ENCODE results near the gene TRPM2. TPM values are rescaled to one million over a fixed set of nuclear protein-coding genes. Genes with fewer than 3 reads are reported as not detected.

The TRPM2 gene
- total and polyA plus RNA-seq, 2 of the 4 experiments (the other 2 are of a cell fraction), result not detected

GRCh38 chr21:44363278-44363677, 9.9 kb downstream of the TRPM2 start:
- H4K20me1 ChIP-seq (ENCODE audit: insufficient read depth, low read length), result no peaks in the 10 kb centered on the region
- dilution Hi-C loops (cut with HindIII; ENCODE audit: low sequenced_read_pairs, unreplicated experiment) (no loop called here), in situ Hi-C loops (cut with MboI; ENCODE audit: low sequenced_read_pairs) (no loop called here), intact Hi-C loops (cut with micrococcal nuclease) (no loop called here)
- no peak overlapping the region for H2BK5ac ChIP-seq (ENCODE audit: low read depth, low read length, poor library complexity, severe bottlenecking)
- H3K4ac ChIP-seq (ENCODE audit: low read depth, low read length), result no peak overlapping the region
- H3K4me2 ChIP-seq (ENCODE audit: low read depth, low read length), result no peak overlapping the region
- H3K9me1 ChIP-seq (ENCODE audit: insufficient read depth, low read length), result no peaks in the 10 kb centered on the region
- no CpG with 5 or more reads among the region's 1 CpG for WGBS, 2 experiments (ENCODE audit: extremely low coverage in 2 of 2, insufficient read length in 1 of 2)
- H3K4me1 ChIP-seq (ENCODE audit: control insufficient read depth, insufficient read depth, low read length), result no peaks in the 10 kb centered on the region
- H3K9ac ChIP-seq (ENCODE audit: low read depth, low read length), result no peak overlapping the region
- H3K27me3 ChIP-seq (ENCODE audit: control insufficient read depth, insufficient read depth, low read length), result no peaks in the 10 kb centered on the region
- H3K56ac ChIP-seq (ENCODE audit: extremely low read depth, insufficient read depth, low read length), result no peak overlapping the region
- H2BK120ac ChIP-seq (ENCODE audit: low read depth, low read length), result no peak overlapping the region
- no peak overlapping the region for H4K91ac ChIP-seq (ENCODE audit: insufficient read depth, low read depth, low read length)
- H3K27ac ChIP-seq (ENCODE audit: insufficient read depth, low read length), result no peak overlapping the region
- no peak for ATAC-seq (ENCODE audit: low read depth)
- H3K36me3 ChIP-seq (ENCODE audit: control insufficient read depth, insufficient read depth, low read length), result no peaks in the 10 kb centered on the region
- no peak overlapping the region for H2AK9ac ChIP-seq (replicated peaks; ENCODE audit: low read depth, low read length, poor library complexity)
- DNase-seq, result no peak
- no peaks in the 10 kb centered on the region for H3K79me1 ChIP-seq (ENCODE audit: low read depth in 1 of 2, low read length in 2 of 2)
- H3K9me3 ChIP-seq (ENCODE audit: control insufficient read depth, insufficient read depth, low read length), result peaks cover 3% of the 10 kb centered on the region
- H4K5ac ChIP-seq (ENCODE audit: low read depth, low read length), result no peak overlapping the region
- CTCF ChIA-PET, result no interaction called here
- no peak overlapping the region for H3K14ac ChIP-seq (replicated peaks; ENCODE audit: low read depth, low read length)
- TF ChIP-seq, protein P1, sequence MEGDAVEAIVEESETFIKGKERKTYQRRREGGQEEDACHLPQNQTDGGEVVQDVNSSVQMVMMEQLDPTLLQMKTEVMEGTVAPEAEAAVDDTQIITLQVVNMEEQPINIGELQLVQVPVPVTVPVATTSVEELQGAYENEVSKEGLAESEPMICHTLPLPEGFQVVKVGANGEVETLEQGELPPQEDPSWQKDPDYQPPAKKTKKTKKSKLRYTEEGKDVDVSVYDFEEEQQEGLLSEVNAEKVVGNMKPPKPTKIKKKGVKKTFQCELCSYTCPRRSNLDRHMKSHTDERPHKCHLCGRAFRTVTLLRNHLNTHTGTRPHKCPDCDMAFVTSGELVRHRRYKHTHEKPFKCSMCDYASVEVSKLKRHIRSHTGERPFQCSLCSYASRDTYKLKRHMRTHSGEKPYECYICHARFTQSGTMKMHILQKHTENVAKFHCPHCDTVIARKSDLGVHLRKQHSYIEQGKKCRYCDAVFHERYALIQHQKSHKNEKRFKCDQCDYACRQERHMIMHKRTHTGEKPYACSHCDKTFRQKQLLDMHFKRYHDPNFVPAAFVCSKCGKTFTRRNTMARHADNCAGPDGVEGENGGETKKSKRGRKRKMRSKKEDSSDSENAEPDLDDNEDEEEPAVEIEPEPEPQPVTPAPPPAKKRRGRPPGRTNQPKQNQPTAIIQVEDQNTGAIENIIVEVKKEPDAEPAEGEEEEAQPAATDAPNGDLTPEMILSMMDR (conservative IDR thresholded peaks at IDR 0.05; ENCODE audit: low read depth, low read length), result no peak
- TF ChIP-seq RFX5 (IDR thresholded peaks at IDR 0.05; ENCODE audit: low read depth, low read length) (no peak), RCOR1 (IDR thresholded peaks at IDR 0.05; ENCODE audit: insufficient replicate concordance, low read length) (no peak), CEBPB (IDR thresholded peaks at IDR 0.05; ENCODE audit: low read depth, low read length) (no peak), MAFK (IDR thresholded peaks at IDR 0.05; ENCODE audit: low read depth, low read length) (no peak), MAZ (IDR thresholded peaks at IDR 0.05; ENCODE audit: borderline replicate concordance, low read depth, low read length) (no peak), RAD21 (IDR thresholded peaks at IDR 0.05; ENCODE audit: low read length) (no peak), ELK1 (IDR thresholded peaks at IDR 0.05; ENCODE audit: borderline replicate concordance, low read depth, low read length) (no peak), NFE2L2 (IDR thresholded peaks at IDR 0.05; ENCODE audit: low read depth, low read length) (no peak), MXI1 (IDR thresholded peaks at IDR 0.05; ENCODE audit: borderline replicate concordance, low read depth, low read length) (no peak), BHLHE40 (IDR thresholded peaks at IDR 0.05; ENCODE audit: low read depth, low read length) (no peak), POLR2A (IDR thresholded peaks at IDR 0.05; ENCODE audit: low read depth, low read length) (no peak), FOS (IDR thresholded peaks at IDR 0.05; ENCODE audit: low read depth, low read length) (no peak), SMC3 (IDR thresholded peaks at IDR 0.05; ENCODE audit: low read depth, low read length) (no peak), CHD1 (IDR thresholded peaks at IDR 0.05; ENCODE audit: low read depth, low read length) (no peak)
- TF ChIP-seq, protein P2, sequence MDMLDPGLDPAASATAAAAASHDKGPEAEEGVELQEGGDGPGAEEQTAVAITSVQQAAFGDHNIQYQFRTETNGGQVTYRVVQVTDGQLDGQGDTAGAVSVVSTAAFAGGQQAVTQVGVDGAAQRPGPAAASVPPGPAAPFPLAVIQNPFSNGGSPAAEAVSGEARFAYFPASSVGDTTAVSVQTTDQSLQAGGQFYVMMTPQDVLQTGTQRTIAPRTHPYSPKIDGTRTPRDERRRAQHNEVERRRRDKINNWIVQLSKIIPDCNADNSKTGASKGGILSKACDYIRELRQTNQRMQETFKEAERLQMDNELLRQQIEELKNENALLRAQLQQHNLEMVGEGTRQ (IDR thresholded peaks at IDR 0.05; ENCODE audit: low read depth, low read length), result no peak
- H2AK5ac ChIP-seq (ENCODE audit: low read depth, low read length), result no peak overlapping the region
- BruUV-seq (replicated peaks), result no TSS peak
- H2BK20ac ChIP-seq (ENCODE audit: low read depth, low read length), result no peak overlapping the region
- no peak overlapping the region for H3K23ac ChIP-seq (ENCODE audit: low read depth, low read length)
- no peak overlapping the region for H2BK15ac ChIP-seq (ENCODE audit: low read depth, low read length)
- no peak overlapping the region for H2AFZ ChIP-seq (replicated peaks; ENCODE audit: low read length, poor library complexity)
- H3K18ac ChIP-seq (ENCODE audit: low read depth, low read length), result no peak overlapping the region
- POLR2A ChIA-PET (ENCODE audit: unreplicated experiment), result no interaction called here
- H3K4me3 ChIP-seq (ENCODE audit: insufficient read depth, low read depth, low read length), result no peak overlapping the region
- H4K8ac ChIP-seq (ENCODE audit: low read depth in 2 of 2, low read length in 2 of 2), result no peak overlapping the region

Data from IMR-90 (cell line).